CD4-positive, alpha-beta T cell treated with Interleukin-15 for 4 hours (primary cell): ENCODE results near the gene ARCN1.
"Not testable (repeated sequence)": the region's sequence is repeated elsewhere in the genome, so short reads cannot be mapped to it uniquely, and the experiment has no call there.

Experiments used
- DNase-seq: peaks from one replicate; pipeline ENCODE4 v3.0.0-alpha.2; 2020; ENCODE audit warnings: low spot score

Gene ARCN1

DNA sequence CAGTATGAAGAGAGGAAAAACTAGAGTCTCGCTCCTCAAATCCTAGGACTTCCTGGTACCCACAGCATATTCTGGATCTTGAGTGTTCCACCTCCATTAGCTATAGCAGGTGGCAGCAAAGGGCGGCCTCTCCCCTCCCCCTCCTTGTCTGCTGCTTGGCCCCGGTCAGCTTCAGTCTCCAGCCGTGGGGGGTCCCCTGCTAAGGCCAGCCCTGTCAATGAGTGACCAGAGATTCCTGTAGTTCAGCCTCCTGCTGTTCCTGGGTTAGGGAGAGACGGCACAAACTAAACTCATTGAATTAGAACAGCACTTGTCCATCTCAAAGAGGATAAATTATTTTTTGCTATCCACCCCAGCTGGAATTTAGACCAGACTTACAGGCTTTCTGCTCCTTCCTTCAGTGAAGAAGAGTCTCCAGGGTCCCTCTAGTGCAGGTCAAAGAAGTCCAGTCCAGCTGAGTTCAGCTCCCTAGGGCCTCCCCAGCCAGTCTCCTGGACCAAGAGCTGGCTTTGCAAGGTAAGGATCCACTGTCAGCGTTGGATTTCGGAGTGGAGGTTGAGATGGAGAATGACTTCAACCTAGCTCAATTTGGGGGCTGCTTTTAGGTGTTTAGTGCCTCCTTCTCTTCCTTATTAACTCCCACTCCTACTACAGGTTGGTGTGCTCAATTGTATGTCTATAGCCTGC, 34.1 kb downstream of the ARCN1 start:
- no peak for DNase-seq

DNA sequence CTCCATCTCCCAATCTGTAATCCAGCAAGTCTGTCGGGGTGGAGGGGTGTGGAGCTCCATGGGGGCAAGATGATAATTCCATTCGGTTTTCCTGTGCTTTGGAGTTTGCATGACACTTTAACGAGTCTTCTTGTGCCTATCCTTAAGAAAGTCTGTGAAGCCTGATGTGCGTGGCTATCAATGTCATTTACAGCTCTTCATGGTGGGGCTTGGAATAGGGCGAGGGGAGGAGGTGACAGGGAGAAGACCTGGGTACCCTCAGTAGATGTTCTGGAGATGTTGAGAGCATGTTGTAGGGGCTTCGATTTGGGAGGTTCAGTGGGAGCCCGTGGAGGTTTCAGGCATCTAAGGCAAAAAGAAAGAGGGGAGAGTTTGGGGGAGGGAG, 34.6 kb downstream of the ARCN1 start:
- no peak for DNase-seq

DNA sequence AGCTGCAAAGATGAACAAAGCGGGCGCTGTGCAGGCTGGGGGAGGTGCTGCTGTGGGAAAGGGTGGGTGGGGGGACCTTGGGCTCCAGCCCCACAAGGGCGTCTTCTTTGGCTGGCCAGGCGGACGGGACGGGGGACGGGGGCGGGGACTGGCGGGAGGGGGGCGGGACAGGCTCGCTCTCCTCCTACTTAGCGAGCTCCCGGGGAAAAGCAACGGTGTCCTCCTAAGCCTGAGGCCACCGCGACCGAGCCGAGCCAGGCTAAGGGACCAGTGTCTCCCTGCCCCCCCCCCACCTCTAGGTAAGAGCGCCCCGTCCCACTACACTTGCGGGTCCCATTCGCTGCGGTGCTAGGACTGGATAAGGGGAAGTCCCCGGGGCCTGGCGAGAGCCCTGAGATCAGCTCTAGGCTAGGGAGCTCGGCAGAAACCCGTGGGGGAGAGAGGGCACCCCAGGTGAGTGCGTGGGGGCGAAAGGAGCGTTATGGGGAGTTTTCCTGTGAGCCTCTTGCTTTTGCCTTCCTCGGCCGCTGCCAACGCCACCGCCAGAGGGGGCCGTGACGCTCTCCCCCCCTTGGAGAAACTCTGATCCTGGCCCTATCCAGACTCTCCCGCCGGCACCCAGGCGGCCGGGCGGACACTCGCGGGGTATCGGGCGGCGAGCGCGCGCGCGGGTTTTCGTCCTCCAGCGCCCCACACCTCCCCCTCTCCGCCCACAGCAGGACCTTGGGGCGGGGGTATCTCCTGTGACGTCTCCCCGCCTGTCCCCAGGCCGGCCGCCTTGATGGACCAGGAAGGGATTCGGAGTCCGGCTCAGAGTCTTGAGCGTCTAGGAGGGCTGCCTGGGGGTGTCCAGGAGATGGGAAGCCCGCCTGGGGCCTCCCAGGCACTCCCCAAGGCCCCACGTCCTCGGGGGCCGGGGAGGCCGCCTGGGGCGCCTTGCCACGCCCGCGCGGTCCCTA, 35.5 kb downstream of the ARCN1 start, which contains the start of gene PHLDB1:
TSS of gene PHLDB1 (plus strand) at position 215 of the 959 bp plus-strand sequence. CDS start 6,222 bp downstream, outside the sequence.
- peak; percentile 25 for DNase-seq

DNA sequence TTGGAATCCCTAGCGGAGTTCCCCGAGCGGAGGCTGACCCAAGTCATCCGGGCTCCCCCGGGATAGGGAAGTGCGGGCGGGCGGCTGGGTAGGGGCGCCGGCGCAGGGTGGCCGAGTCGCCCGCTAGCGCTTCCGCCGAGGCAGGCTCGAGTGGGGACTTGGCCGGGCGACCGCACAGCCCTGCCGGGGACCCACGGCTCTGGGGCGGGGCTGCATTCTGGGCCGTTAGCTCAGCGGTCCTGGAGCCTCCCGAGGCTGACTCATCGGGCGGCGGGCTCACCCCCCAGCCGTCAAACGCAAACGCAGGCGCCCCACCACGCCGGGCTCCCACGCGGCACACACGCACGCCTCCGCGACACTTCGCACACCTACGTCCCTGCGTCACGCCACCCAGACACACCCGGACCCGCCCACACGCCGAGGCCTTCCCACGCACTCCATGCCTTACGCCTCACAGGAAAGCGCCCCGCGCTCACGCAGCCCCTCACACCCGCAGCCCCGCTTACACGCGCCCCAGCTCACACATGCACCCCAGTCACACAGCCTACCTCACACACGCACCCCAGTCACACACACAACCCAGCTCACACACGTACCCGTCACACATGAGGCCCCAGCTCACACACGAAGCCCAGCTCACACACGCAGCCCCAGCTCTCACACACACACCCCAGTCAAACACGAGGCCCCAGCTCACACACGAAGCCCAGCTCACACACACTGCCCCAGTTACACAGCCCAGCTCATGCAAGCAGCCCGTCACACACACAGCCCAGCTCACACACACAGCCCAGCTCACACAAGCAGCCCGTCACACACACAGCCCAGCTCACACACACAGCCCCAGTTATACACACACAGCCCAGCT, 36.4 kb downstream of the ARCN1 start:
- peak; percentile 86 for DNase-seq

DNA sequence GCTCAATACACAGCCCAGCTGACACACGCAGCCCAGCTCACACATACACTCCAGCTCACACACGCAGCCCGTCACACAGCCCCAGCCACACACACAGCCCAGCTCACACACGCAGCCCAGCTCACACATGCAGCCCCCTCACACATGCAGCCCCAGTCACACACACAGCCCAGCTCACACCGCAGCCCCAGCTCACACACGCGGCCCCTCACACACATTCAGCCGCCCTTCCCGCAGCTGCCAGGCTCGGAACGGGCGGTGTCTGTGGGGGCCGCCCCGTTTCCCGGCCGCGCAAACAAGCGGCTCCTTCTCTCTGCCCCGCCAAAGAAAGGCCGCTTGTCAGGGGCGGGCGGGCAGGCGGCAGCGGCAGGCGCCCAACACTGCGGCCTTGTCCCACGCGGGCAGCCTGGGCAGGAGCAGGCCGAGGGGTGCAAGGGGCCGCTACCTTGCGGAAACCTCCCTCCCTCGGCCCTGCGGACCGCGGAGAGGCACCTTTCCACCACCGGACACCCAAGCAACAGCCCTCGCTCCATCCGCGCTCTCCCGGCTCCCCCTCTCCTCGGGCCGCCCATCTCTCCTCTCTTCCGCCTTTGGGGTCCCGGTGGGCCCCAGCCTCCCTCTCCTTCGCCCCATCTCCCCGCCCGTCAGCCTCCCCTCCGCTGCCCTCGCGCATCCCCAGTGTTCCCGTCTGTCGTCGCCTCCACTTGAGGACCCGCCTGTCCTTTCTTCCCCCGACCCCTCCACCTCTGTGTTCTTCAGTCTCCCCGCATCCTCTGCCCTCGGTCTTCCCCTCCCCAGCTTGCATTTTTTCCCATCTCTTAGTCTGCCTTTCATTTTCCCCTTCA, 37.4 kb downstream of the ARCN1 start:
- DNase-seq = peak; percentile 12

DNA sequence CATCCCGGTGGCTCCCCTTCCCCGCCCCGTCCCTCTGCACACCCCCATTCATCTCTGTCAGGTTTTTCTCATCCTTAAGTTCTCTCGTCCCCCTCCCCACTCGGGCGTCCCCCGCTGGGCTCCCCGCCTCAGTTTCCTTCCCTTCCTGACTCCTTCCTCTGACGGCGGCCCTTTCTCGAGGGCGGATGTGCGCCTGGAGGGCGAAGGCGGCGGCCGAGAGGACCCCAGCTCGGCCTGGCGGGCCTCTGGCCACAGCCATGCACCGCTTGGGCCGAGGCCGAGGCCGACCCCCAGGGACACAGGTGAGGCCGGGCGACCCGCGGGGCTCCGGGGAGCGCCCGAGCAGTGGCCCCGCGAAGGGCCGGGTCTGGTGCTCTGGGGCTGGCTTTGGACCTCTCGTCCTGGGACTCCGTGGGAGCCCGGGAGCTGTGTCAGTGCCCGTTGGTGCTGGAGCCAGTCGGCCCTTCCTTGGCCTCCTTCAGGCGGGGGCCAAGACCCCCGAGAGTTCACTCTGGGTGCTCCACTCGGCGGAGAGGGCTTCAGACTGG, 38.1 kb downstream of the ARCN1 start:
- DNase-seq = no peak

DNA sequence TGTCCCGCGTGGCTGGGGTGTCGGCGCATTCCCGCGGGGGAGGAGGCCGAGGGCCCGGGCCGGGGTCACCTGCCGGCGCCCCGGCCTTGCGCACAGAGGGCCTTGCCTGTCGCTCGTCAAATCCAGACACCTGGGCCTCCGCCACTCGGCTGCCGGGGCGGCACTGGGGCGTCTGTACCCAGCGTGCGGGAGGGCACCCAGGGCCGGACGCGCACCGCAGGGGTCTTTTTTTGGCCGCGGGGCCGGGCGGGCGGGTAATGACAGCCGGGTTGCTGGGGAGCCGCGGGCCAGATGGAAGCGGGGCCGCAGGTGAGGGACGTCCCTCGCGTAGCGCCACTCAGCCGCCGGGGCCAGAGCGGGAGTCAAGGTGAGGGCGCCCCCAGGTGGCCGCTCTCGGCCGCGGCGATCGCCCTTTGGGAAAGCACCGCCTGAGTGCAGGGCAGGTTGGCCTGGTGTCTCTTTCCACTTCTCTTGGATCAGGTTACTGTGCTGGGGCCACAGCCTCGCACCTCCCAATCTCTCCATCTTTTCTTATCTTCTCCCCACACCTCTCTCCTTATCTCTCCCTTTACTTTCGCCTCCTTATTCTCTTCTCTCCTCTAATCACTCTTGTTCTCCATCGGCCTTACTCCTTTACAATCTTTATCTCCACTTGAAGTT, 38.7 kb downstream of the ARCN1 start:
- DNase-seq = peak; percentile 86

DNA sequence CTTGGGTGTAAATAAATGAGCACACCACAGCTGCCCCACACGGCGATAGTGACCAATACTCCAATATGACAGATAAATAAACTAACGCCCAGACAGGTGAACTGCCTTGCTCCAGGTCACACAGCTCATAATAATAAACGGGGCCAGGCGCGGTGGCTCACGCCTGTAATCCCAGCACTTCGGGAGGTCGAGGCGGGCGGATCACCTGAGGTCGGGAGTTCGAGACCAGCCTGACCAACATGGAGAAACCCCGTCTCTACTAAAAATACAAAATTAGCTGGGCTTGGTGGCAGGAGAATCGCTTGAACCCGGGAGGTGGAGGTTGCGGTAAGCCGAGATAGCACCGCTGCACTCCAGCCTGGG, 39.2 kb downstream of the ARCN1 start:
- DNase-seq = not testable (repeated sequence)

DNA sequence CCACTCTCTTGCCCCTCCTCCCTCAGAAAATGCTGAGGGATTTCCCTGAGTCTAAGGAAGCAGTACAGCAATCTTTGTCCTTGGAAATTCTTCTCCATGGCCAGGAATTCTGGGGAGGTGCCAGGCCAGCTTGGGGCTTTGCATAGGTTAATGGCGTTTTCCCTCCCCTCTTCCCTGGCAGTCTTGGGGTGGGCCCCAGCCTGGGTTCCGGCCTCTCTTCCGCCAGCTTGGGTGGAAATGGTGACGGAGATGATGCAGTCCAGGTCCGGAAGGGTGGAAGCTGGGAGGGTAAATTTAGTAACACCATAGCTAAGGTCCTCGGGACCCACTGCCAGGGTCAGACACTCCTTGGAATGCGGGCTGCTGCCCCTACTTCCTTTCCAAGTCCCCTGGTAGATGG, 40.2 kb downstream of the ARCN1 start:
- no peak for DNase-seq

DNA sequence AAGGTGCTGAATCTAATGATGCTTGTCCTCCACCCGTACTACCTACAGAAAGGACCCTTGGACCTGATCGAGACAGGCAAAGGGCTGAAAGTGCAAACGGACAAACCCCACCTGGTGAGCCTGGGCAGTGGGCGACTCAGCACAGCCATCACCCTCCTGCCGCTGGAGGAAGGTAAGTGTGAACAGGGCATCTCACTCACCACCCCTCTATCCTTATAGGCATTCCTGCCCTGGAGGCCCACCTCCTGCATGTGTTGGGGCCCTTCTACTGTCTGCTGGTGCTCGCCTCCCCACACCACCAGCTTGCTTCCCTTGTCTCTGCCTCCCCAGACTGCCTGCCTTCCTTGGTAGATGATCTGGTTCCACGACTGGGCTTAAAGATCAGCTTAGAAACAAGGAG, 42.3 kb downstream of the ARCN1 start:
- no peak for DNase-seq

DNA sequence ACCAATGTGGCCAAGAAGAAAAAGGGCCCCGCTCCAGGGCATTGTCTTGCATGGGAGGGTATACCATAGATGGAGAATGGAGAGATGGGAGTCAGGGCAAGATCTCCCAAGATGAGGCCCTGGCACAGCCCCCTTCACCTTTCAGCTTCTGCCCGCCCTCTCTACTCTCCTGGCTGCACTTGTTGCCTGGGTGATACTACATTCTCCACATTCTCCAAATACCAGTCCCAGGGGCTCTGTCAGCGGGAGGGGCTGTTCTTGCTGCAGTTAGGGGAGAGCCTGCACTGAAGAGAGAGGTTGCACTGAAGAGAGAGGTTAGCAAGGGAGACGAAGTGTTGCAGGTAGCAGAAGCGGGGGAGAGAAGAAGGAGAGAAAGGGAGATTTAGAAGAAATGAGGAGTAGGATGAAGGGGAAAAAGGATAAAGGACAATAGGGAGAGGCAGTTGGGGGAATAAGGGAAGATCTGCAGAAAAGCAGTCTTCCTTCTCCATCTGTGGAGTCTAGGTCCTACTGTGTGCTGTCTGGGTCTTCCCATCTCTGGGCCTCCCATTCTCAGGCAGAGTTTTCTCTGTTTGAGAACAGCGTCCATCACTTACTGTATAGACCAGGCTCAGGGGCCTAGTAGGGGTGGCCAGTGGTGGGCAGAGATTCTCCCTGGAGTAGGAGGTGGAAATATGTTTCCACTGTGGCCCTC, 43.2 kb downstream of the ARCN1 start:
- DNase-seq = no peak

DNA sequence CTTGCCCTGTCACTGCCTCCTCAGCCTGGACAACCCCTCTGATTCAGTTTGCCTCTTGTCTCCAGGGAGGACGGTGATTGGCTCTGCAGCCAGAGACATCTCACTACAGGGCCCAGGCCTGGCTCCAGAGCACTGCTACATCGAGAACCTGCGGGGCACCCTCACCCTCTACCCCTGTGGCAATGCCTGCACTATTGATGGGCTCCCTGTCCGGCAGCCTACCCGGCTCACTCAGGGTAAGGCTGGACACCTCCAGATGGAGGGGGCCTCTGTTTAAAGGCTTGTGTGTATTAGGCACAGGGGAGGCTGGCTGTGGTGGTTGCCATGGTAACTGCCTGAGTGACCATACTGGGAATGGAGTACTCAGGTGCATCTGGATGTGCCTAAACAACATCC, 43.8 kb downstream of the ARCN1 start:
- DNase-seq = no peak

DNA sequence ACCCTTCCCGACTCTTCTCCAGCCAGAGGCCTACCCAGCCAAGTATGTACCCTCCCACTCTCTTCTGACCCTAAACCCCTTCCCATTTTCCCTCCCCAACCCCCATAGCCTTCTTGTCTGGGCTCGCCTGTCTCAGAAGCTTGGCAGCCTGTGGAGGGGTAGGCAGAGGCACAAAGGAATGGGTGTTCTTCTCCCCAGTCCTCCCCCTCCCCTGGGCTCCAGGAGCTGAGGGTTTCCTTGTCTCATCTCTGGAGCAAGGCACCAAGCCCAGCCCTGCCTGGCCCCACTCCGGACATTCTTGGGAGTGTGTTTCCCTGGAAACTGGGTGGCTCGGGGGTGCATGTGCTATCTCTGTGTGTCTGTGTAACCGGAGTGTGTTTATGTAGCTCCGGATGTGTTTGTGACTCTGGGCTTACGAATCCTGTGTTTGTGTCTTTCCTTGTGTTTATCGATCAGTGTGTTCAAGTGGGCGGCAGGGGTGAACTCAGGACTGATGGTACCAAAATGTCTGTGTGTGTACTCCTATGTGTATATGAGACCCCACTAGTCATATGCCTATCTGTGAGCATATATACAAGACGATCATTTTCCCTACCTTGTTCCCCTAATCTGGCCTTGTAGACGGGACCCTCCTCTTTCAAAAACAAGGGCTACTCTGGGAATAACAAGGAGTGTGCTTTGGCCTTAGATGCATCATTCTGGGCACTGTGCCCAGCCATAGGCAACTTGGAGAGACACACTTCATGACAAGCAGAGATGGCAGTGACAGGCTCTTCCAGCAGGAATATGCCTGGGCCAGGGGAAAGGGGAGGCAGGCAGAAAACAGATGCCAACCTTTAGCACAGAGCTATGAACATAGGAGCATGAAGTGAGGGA, 46.1 kb downstream of the ARCN1 start:
- no peak for DNase-seq

DNA sequence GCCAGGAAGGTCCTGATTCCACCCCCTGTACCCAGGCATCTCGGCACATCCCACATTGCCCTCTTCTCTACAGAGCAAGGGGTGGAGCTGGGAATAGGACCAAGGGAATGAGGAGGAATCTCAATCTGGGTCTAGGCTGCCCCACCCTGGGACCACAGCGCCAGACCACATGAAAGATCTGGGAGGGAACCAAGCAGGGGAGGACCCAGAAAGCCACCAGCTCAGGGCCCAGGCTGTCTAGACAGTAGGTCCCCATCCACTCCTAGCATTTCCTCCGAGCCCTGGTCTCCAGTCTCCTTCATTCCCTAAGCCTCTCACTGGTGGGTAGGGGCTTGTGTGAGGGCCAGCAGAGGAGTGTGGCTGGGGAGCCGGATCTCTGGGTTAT, 46.8 kb downstream of the ARCN1 start:
- DNase-seq = no peak

DNA sequence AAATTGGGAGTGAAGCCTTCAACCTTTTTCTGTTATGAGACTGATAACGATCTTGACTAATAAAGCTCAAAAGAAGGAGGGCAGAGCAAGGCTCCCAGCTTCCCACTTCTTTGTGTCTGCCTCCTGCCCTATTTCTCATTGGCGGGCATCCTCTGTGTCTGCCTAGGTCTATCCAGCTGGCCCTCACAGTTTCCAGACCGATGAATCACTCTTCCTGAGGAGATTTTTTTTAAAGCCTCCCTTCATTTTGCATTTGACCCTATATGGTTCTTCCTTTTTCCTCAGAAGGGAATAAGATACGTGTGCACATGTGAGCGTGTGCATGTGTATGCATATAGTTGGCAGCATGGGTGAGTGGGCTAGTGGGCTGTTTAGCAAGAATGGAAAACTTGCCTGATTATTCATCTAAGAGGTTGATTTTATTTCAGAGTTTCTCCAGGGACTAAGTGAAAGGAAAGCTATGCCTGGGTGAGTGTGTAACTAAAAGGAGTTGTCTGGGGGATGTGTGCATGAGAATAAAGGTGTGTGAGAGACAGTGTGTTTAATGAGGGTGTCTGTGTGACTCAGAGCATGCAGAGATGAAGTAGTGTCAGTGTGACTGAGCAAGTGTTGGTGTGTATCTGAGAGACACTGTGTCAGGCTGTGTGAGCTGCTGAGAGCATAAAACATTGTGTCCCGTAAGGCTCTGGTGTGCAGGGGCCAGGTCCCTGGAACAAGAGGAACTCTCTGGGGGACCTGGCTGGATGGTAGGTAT, 47.4 kb downstream of the ARCN1 start:
- DNase-seq = no peak

DNA sequence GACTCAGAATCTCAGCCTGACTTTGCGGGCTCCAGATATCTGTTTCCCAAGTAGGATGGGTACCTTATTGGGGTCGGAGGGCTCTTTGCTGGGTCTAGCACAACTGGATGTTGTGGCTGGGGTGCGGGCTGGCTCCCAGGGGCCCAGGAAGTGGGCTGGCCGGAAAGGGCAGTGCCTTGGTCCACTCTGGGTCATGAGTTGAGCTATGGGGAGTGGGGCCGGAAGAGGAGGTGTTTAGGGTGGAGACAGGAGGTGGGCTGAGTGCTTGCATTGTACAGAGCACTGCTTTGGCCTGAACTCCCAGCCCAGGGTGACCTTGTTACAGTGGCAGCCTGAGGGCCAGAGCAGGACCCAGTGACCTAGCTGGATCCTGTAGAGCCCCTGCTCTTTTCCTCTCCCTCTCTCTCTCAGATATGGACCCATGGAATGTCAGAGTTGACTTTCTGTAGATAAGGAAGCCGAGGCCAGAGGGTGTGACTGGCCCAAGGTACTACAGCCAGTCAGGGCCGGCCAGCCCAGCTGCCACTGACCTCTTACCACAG, 48.4 kb downstream of the ARCN1 start:
- no peak for DNase-seq

DNA sequence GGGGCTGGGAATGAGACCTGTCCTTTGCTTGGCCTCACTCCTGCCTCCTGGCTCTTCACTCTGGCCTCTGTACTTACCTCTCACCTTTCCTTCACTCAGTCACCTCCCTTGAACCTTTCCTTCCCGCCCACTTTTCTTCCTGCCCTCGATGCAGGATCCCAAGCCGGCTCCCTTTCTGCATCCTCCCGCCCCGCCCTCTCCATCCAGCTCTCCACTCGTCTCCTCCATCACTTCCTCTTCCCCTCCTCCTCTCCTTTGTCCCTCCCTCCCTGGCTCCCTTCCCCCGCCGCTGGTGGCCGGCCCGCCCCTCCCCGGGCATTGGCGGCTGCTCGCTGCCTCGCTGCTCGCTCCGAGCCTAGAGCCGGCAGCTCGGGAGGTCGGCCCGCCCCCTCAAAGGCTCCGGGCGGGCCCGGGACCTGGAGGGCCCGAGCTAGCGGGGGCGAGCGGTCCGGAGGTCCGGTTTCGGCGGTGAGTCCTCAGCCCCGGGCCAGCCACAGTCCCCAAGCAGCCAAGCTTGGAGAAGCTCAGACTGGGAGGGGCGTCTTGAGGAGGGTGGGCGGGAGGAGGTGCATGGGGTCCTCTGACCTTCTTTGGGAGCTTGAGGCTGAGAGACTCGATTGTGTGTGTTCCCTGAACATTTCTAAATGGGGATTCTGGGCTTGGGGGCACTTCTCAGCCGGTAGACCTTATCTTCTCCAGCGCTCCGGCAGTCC, 49.0 kb downstream of the ARCN1 start:
- peak; percentile 3 for DNase-seq
